Retina (tissue), 1 donor: Measurements from ENCODE around the gene CD79A.

Experiments used
- DNase-seq: peaks from one replicate; pipeline ENCODE4 v3.0.0-alpha.2; 2016

CD79A gene

DNA sequence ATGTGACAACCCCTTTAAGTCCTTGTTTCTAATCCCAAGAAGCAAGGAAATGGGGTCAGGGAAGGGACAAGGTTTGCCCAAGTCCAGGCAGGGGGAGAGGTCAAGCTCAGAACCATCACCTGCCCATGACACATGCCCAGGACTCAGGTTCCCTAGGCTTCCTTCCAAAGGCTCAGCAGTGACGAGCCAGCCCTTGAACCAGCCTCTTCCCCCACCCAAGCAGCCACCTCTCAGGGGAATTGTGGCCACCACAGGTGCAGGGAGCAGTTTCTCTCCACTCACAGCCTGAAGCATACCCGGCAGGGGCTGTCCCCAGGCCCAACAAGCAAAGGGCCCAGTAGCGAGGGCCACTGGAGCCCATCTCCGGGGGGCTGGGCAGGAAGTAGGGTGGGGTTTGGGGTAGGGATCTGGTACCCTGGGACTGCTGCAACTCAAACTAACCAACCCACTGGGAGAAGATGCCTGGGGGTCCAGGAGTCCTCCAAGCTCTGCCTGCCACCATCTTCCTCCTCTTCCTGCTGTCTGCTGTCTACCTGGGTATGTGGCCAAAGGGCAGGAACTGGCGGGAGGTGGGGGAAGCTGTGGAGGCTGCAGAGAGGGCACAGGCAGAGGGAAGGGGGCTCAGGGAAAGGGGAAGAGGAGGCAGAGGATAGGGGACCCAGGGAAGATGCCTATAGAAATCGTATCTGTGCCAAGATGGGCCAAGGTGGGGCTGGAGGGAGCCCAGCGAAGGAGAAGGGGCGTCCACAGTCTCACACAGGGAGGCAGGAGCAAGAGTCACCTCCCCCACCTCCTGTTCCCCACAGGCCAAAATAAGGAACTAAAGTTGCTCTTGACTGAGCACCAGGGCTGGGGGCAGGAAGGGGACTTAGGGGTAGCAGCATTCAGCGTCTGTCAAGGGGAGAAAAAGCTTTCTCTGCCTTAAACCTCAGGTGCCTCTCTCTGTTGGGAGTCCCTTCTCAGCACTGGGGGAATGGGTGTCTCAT is at the start of gene CD79A:
Gene CD79A (plus strand): TSS at position 433 of the 986 bp plus-strand sequence. CDS start 26 bp downstream, at position 459.
- no peak for DNase-seq

DNA sequence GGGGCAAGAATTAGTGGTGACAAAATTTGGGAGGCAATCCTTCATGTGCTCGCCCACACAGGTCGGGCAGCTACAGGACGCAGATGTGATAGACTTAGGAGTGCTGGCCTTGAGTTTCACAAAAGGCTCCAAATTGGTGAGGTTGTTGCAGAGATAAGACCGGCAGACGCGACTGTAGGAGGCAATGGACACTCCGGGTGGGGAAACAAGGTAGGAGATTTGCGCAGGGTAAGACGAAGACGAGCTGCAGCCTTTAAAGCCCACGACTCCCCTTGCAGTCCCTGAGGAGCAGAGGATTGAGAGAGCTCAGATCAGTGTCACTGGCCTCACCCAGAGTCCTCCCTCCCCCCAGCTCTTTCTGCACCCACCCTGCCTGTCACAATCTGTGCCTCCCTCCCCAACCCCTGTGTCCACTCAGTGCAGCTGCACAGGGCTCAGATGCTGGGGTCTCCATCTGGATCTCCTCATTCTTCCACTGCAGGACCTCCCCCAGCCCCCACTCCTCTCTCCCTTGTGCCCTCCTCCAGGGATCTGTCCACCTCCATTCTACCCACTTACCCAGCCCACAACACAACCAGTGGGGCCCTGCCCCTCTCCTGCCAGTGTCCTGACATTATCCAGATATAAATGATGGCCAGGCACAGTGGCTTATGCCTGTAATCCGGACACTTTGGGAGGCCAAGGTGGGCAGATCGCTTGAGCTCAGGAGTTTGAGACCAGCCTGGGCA is 38.9 kb upstream of the CD79A start:
- DNase-seq, result no peak

DNA sequence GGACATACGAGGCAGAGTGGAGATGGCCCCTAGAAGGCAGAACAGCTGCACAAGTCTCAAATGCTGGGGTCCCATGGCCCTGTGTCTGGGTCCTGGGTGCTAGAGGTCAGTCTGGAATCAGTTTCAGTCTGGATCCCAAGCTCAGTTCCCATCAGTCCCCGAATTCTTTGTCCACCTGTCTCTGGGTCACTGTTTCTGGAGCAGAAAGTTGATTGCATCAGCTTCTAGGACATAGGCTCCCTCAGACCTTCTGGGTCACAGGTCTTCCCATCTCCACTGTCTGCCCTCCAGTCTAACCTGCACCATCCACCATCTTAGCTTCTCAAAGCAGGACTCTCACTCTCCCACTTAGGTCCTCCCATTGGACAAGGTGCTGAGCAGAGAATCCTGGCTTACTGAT is 37.9 kb upstream of the CD79A start:
- no peak for DNase-seq

DNA sequence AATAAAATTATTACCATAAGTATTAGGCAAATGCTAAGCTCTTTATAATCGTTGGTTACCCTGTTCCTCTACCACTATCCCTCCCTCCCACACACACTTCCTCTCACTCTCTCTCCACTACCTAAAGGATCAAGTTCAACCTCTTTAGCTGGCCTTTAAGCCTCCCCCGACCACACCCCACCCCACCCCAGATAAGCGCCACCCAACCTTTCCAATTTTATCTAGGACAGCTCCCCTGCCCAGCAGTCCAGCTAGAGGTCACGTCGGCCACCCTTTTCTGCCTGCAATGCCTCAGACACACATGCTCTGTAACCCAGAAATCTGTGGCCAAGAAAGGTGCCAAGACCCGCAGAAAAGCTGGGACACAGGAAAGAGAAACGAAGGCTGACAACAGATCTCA is 33.7 kb upstream of the CD79A start:
- DNase-seq, result no peak

- no peak for DNase-seq
These were observed 32.5 kb upstream of the CD79A start, which contains the start of gene LYPD4 for GRCh38 chr19:41844601-41845000. LYPD4 (minus strand) TSS chr19:41844683; CDS start chr19:41839285, 5,398 bp downstream.

DNA sequence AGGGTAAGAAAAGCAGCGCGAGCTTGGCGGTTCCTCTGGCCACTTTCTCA is 32.3 kb upstream of the CD79A start, which contains the start of gene DMRTC2:
Gene DMRTC2 (plus strand): TSS at position 42 of the 50 bp plus-strand sequence. CDS start 2,387 bp downstream, outside the sequence.
- no peak for DNase-seq

DNA sequence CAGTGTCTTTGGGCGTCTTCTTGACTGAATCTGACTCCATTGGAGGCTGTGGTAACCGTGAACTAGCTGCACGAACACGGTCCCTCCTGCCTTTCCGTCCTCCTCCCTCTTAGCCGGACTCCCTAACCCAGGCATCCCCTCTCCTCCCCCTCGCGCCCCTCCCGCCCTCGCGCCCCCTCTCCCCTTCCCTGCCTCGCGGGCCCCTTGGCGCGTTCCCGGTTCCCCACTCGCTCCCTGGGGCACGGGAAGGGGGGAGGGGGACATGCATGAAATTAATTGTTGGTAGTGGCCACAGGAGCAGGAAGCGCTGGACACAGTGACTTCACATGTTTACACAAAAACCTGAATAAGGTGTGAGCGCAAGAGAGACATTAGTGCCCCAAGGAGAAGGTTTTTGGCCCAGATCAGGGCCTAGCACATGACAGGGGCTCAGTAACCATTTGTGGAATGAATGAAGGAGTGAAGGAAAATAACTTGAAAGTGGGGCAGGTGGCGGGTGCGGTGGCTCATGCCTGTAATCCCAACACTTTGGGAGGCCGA is 32.0 kb upstream of the CD79A start:
- no peak for DNase-seq

DNA sequence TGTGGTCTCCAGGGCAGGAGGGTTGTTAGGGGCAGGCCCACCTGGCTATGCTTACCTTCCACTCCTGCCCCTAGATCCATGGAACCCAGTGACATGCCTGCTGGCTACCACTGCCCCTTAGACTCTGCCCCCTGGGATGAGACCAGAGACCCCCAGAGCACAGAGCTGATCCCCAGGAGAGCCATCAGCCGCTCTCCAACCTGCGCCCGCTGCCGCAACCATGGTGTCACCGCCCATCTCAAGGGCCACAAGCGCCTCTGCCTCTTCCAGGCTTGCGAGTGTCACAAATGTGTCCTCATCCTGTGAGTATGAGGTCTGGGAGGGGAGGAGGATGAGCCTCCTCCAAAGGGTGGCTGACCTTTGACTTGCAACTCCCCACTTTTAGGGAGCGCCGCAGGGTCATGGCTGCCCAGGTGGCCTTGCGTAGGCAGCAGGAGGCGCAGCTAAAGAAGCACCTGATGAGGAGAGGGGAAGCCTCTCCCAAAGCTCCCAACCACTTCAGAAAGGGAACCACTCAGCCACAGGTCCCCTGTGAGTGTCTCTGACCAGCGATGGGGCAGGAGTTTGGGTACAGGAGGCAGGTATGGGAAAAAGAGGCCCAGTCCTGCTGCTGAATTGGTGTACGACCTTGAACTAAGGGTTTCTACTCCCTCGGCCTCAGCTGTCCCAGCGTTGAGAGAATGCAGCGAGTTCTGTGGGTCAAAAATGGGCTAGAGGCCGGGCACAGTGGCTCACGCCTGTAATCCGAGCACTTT is 29.6 kb upstream of the CD79A start:
- no peak for DNase-seq

GRCh38 chr19:41848666-41849065 is 28.4 kb upstream of the CD79A start:
- DNase-seq, result no peak

GRCh38 chr19:41849067-41849466 is 28.0 kb upstream of the CD79A start:
- no peak for DNase-seq

- no peak for DNase-seq
These were observed 26.7 kb upstream of the CD79A start for GRCh38 chr19:41850381-41850780.

GRCh38 chr19:41851456-41851855 is 25.6 kb upstream of the CD79A start:
- no peak for DNase-seq

- DNase-seq, result no peak
These were observed 23.7 kb upstream of the CD79A start for GRCh38 chr19:41853344-41853743.

DNA sequence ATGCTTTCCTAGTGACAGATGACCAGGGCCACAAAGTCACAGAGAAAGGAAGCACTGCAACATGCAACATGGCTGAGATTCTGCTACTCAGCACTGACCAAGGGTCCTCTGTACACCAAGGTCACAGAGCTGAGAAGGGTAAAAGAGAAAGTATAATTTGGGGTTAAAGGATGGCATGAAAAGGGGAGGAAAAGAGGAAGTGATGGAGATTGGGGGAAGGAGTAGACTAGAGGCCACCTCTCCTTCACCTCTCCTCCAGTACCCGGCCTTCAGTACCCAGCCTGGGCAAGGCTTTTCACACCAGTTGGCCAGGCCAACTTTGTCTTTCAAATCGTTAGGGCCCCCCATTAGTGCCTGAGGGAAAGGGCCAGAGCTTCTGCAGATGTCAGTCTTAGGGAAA is 23.3 kb upstream of the CD79A start:
- no peak for DNase-seq

DNA sequence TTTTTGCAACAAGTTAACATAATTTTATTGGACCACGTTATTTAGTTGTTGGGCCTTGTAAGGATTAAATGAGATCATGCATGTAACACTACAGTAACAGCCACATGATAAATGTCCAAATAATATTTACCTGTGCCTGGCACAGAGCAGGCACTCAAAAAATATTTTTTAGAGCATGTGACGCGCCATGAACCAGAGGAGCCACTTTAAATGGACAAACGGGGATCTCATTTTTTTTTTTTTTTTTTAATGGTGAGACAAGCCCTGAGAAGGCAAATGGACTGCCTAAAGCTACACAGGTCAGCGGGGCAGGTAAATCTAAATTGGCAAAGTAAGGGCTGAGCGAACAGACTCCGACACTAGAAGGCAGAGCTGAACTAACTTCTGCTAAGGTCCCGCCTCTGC is 17.9 kb upstream of the CD79A start:
- DNase-seq, result no peak

- DNase-seq, result peak; percentile 100
These were observed 17.3 kb upstream of the CD79A start, which contains the start of gene RPS19 for GRCh38 chr19:41859618-41860418. RPS19 (plus strand) TSS chr19:41860255; CDS start chr19:41860775, 520 bp downstream.

GRCh38 chr19:41860419-41861115 is 16.5 kb upstream of the CD79A start:
- peak; percentile 35 for DNase-seq

GRCh38 chr19:41861116-41861768 is 15.8 kb upstream of the CD79A start:
- DNase-seq, result no peak

- no peak for DNase-seq
These were observed 15.2 kb upstream of the CD79A start for GRCh38 chr19:41861846-41862245.

GRCh38 chr19:41862445-41862986 is 14.6 kb upstream of the CD79A start:
- DNase-seq, result no peak
